H1 (cell line): Measurements from ENCODE around the gene MRRF. TPM values are rescaled to one million over a fixed set of nuclear protein-coding genes. Genes with fewer than 3 reads are reported as not detected.

Experiments
- CHD1 ChIP-seq: IDR thresholded peaks from 2 replicates; pipeline ENCODE4 v1.6.1; 2012; ENCODE audit warnings: low read depth, low read length, improper control_type of control experiment
- KDM5A ChIP-seq: fragments of 200-600 bp; IDR thresholded peaks from 2 replicates; pipeline ENCODE4 v1.7.1; 2012; ENCODE audit warnings: mild to moderate bottlenecking, low read length, inconsistent platforms, mixed read lengths
- SAP30 ChIP-seq: fragments of 300-600 bp; sonication (generic); IDR thresholded peaks from 2 replicates; pipeline ENCODE4 v1.7.1; 2012; ENCODE audit warnings: low read length, moderate library complexity, mild to moderate bottlenecking, inconsistent platforms; ENCODE audit not compliant: insufficient read depth, insufficient replicate concordance
- polyA plus RNA-seq, 7 experiments: library from polyadenylated mRNA; depleted of rRNA in 3 of 7; stranded (reverse) in 5 of 7; unstranded in 2 of 7; fragments of >200 nt in 5 of 7; fragments of 200-250 nt in 2 of 7; gene quantifications; 1 replicate in 5 of 7; 2 replicates in 1 of 7; 4 replicates in 1 of 7; pipeline versions ENCODE4 v1.2.1 to v1.2.3, GENCODE V29; 2011 to 2013; ENCODE audit warnings: missing spikeins in 2 of 7, mixed read lengths in 2 of 7
- total RNA-seq: library from RNA; stranded (reverse); fragmentation: NEBNext Ultra II Directional; extraction: Animal tissue kit (Norgen Biotek cat#: 25700); gene quantifications from 2 replicates; pipeline ENCODE4 v1.2.1, GENCODE V29; 2021

The MRRF gene
- total and polyA plus RNA-seq, 2 of the 8 experiments (the other 6 are each of a cell fraction or from before 2014, with no cell fraction given) = 29.4 to 47.8 TPM

- no peak for TF ChIP-seq SAP30
- TF ChIP-seq CHD1 = no peak
- no peak for TF ChIP-seq KDM5A
- TF ChIP-seq, all 59 proteins: peak for 0
These were observed 99.6 kb downstream of the MRRF start (continued) for GRCh38 chr9:122364117-122364782.
